ENCODE measurements around the gene MTA1. TPM values are rescaled to one million over a fixed set of nuclear protein-coding genes. Genes with fewer than 3 reads are reported as not detected.

Gene MTA1
- total and polyA plus RNA-seq, 2 of the 8 experiments (the other 6 are each of a cell fraction or from before 2014, with no cell fraction given), result 73.9 to 221 TPM

GRCh38 chr14:105382343-105383082 is 37.1 kb upstream of the MTA1 start (continued):
- TF ChIP-seq CTCF (IDR thresholded peaks at IDR 0.05; ENCODE audit: control extremely low read depth in 1 of 3, insufficient read depth in 1 of 3, low read depth in 1 of 3, low read length in 3 of 3), result no peak
- TF ChIP-seq SIX5 (IDR thresholded peaks at IDR 0.05; ENCODE audit: low read depth, low read length), result no peak

Measured in H1 (cell line).